Stimulated activated CD4-positive, alpha-beta T cell treated with anti-CD3 and anti-CD28 coated beads, Interleukin-12 subunit alpha, Interleukin-12 subunit beta, amount 100 ng/mL, for 24 hours (primary cell): ENCODE results near the gene DEPDC7.
"Not testable (repeated sequence)": the region's sequence is repeated elsewhere in the genome, so short reads cannot be mapped to it uniquely, and the experiment has no call there.

Experiments used
- DNase-seq, 2 experiments: peaks; one replicate each; pipeline ENCODE4 v3.0.0-alpha.2; 2020; ENCODE audit warnings: low read depth in 2 of 2

The DEPDC7 gene

DNA sequence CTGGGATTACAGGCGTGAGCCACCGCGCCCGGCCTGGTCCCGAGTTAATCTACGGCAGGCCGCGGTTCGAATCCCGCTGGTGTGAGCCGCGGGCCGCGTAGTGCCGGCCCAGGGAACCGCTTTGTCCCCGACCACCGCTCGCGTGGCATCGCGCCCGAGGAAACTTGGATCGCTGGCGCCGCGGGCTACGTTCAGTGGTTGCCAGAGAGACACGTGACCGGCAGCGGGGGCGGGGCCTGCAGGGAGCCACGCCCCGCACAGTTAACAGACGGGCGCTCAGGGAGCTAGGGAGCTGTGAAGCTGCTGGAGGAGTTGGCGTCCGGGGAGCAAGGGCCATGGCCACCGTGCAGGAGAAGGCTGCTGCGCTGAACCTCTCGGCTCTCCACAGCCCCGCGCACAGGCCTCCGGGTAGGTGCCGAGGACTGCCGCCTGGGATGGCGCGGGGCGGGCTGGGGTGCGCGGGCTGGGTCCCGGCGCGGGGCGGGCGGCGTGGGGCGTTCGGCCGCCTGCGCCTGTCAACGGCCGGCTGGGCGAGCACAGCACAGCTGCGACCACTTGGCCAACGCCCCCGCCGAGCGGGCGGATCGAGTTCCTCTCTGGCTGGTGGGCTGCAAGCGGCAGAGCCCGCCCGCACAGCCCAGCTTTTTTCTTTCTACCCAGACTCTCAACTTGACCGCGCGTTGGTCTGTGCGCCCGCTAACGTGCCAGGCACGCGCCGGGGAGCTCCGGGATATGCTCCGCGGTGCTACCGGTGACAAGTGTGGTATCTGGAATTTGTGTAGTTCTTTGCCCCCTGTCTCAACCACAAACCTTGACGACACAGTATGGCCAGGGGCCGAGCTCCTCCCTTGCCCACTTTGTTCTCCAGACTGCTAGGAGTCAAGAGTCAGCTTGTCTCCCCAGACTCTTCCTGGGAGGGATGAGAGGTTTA is at the start of gene DEPDC7:
TSS of gene DEPDC7 (plus strand) at position 258 of the 931 bp plus-strand sequence. CDS start at position 336, 78 bp downstream.
- DNase-seq = peak; percentile 61 to 73

DNA sequence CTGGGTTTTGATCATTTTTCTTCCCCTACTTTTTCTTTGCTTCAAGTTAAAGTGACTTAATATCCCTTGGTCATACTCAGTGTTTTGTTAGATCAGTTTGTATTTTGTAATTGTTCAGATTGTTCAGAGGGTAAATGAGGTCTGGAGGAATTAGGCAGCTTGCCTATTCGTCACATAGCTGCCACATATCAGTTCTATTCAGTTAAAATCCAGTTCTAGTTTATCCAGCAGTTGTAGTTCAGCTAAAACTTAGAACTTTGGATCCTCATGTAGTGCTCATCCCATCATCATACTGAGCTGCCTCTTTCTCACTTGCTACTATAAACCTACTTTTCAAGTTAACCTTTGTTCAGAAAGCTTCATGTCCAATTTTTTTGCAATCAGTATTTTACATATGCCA is 47.1 kb upstream of the DEPDC7 start:
- no peak for DNase-seq

DNA sequence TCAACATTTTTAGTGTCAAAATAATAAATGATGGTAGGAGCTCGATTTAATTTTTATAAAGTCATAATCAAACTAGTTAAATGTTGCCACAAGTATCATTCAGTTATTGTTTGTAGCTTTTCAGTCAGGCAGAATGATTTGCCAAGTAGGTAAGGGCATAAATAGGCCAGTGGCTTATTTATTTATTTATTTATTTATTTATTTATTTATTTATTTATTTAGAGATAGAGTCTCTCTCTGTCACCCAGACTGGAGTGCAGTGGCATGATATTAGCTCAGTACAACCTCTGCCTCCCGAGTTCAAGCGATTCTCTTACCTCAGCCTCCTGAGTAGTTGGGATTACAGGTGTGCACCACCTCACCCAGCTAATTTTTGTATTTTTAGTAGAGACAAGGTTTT is 43.4 kb upstream of the DEPDC7 start:
- not testable (repeated sequence) for DNase-seq

DNA sequence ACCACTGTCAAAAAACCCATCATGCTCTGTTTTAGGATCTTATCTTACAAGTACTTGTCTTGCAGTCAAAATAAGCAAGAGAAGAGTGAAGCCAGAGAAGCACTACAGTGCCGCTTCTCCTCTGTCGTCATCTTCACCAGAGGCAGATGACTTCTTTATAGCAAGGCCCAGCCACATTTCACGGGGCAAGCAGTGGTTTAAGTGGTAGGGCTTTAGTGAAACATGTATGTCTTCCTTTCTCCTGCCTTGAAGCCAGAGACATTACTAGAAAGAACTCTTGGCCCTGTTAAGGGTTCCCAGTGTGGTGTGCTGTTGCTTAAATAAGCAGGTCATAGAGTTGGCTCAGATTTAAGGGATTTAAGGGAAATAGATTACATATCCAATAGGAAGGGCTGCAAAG is 42.9 kb upstream of the DEPDC7 start:
- DNase-seq = no peak

DNA sequence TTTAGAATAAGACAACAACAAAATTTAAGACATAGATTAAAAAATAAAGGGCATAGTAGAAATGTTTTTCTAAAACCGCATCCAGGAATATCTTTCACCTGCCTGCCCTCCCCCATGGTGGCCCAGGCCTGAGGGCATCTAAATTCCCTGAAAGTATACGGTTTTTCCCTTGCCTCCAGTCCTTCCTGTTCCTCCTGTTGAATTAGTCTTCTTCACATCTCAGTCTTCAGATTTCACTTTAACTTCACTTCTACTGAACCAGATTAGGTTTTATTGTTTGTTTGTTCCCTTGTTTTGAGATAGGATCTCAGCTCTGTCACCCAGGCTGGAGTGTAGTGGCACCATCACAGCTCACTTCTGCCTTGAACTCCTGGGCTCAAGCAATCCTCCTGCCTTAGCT is 33.1 kb upstream of the DEPDC7 start:
- no peak for DNase-seq

DNA sequence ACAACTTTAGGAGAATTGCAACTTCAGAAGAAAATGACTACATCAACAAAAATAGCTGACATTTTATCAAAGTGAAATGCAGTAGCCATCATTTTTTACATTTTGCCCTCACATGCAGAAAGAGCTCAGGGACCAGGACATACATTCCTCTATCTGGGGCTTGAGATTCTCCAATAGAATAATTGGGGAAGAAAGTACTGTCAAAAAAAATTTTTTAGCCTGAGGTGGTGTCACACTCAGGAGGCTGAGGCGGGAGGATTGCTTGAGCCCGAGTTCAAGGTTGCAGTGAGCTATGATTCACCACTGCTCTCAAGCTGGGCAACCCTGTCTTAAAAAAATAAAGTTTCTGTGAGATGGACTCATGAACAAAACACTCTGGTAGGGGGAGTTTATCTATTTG is 32.2 kb upstream of the DEPDC7 start:
- DNase-seq = no peak

DNA sequence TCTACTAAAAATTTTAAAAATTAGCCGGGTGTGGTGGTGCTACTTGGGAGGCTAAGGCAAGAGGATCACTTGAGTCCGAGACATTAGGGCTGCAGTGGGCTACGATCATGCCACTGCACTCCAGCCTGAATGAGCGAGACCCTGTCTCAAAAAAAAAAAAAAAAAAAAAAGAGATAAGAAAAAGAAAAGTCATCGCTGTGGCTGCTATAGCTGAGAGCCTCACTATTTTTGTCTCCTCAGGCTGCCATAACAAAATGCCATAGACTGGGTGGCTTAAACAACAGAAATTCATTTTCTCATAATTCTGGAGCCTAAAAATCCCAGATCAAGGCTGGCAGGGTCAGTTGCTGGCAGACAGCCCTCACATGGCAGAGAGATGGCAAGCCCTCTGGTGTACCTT is 30.1 kb upstream of the DEPDC7 start:
- DNase-seq = no peak

DNA sequence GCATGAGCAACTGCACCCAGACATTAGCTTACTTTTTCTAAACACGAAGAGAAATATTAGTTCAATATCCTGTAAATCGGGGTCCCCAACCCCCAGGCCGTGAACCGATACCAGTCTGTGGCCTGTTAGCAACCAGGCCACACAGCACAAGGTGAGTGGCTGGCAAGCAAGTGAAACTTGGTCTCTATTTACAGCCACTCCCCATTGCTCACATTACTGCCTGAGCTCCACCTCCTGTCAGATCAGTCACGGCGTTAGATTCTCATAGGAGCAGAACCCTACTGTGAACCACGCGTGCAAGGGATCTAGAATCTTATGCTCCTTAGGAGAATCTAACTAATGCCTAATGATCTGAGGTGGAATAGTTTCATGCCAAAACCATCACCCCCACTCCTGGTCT is 27.8 kb upstream of the DEPDC7 start:
- no peak for DNase-seq

DNA sequence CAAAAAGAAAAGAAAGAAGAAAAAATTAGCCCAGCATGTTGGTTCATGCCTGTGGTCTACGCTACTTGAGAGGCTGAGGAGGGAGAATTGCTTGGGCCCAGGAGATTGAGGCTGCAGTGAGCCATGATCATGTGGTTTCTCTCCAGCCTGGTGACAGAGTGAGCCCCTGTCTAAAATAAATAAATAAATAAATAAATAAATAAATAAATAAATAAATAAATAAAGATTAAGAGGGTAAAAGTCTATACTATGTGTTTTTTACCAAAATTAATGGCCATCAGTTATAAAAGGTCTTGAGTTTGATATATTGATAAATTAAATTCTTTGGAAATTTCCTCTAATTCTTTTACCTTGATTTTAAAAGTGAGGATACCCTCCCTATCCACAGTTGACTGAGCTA is 25.2 kb upstream of the DEPDC7 start:
- no peak for DNase-seq

DNA sequence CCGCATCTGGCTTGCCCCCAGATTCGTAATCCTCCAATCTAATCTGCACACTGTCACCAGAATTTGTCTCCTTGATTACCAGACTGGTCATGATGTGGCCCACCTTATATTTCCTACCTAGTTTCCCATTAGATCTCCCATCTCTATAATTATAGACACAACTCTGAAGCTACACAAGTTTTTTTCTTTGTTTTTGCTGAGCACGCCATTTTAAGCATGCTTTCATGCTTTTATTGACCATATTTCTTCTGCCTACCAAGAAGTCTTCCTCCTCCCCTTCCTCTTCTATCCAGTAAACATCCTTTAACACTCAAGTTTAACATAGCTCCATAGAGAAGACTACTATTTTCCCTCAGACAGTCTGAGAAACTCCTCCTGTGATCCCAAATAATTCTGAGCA is 24.3 kb upstream of the DEPDC7 start:
- no peak for DNase-seq

DNA sequence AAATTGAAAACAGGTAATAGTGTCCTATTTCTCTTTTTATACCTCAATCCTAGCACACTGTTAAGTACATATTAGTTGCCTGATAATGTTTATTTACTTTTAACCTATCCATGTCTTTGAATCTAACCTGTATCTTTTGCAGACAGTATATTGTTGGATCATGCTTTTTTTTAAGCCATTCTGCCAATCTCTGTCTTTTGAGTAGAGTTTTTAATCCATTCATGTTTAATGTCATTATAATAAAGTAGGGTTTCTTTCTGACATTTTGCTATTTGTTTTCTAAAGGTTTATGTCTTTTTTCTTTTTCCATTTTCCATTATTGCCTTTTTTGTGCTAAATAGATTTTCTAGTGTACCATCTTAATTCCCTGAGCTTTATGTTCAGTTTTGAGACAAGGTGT is 23.8 kb upstream of the DEPDC7 start:
- DNase-seq = no peak

DNA sequence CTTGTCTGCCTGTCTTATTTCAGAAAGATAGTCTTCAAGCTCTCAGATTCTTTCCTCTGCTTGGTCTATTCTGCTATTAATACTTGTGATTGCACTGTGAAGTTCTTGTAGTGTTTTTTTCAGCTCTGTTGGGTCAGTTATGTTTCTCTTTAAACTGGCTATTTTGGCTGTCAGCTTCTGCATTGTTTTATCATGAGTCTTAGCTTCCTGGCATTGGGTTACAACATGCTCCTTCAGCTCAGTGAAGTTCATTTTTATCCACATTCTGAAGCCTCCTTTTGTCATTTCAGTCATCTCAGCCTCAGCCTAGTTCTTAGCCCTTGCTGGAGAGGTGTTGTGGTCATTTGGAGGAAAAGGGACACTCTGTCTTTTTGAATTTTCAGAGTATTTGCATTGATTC is 15.5 kb upstream of the DEPDC7 start:
- no peak for DNase-seq

DNA sequence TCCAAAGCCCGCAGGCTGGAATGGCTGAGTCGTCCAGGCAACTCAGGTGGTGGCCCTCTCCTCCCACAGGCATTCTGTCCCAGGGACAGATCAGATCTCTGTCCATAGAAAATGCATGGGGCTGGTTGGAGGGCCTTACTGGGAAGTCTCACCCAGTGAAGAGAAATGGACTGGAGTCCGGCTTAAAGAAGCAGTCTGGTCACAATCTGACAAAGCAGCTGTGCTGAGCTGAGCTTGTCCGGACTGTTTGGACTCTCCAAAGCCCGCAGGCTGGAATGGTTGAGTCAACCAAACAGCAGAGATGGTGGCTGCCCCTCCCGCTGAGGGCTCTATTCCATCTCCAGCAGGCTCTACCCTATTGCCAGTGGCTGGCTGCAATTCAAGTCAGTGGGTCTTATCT is 14.4 kb upstream of the DEPDC7 start:
- DNase-seq = no peak

DNA sequence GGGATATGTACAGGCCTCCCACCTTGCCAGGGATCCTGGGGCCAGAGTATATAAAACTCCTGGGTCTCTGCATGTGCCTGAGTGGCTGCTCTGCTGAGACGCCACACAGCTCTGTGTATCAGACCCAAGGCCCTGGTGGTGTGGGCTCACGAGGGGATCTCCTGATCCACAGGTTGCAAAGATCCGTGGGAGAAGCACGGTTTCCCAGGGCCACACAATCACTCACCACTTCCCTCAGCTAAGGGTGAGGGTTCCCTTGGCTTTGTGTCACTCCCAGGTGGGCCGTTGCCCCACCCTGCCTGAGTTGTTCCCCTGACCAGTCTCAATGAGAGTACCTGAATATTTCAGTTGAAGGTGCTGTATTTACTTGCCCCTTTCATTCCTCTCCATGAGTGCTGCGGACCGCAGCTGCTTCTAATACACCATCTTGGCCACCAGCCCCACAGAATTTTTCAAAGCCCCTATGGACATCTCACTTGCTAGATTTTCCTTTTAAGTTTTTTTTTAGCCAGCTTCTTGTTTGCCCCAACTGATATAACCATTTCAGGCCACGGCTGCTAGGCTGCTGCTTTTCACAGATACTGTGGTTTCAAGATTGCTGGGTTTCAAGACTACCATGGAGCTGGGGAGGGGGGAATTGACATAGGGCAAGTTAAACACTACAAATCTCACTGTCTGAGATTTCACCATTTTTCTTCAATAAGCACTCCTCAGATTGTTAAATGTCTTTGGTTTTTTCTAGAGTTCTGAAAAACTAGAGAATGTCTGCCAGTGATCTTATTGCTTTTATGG is 13.7 kb upstream of the DEPDC7 start:
- DNase-seq = no peak

DNA sequence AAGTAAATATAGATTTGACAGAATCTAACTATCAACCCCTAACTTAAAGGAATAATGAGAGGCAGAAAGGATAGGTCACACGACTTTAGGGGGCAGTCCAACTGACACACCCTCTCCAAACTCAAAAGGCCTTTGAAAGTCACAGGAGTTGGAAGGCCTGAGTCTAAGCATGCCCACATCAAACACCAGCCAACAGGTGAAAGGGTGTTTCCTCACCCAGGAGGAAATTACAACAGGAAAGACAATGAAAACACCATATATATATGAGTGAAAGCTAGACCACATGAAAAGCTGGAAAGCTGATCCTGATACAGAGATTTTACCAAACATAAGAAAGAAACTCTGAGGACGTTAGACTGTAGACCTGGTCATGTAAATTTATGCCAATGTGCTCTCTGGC is 10.5 kb upstream of the DEPDC7 start:
- DNase-seq = no peak

DNA sequence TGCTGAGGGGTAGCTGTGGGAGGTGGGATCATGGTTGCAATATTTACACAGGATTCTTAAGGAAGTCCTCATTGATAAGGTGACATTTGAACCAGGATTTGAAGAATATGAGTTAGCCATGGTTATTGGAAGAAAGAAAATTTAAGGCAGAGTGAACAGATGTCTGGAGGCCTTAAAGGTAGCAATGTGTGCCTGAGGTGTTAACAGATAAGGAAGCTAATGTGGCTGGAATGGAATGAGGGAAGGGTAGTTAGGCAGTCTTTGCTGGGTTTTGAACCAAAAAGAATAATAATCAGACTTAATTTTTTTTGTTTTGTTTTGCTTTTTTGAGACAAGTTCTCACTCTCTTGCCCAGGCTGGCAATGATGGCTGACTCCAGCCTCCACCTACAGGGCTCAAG is 9.7 kb upstream of the DEPDC7 start:
- DNase-seq = no peak

DNA sequence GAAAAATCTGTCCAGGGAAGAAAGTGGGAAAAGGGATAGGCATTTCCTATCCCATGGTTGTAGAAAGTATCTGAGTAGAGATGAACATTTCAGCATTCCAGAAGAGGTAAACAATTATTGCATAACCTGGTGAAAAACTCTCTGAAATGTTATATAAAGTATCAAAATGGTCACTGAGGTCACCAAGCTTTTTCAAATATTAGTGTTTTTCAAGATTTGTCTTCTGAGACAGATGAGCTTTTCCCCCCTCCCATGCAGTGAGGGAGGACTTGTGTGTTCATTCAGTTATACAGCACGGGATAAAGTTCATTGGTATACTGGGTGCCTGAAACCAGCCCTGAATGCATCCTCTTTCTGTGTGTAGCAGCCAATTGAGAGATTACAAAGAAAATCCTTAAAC is 1.9 kb upstream of the DEPDC7 start:
- no peak for DNase-seq

DNA sequence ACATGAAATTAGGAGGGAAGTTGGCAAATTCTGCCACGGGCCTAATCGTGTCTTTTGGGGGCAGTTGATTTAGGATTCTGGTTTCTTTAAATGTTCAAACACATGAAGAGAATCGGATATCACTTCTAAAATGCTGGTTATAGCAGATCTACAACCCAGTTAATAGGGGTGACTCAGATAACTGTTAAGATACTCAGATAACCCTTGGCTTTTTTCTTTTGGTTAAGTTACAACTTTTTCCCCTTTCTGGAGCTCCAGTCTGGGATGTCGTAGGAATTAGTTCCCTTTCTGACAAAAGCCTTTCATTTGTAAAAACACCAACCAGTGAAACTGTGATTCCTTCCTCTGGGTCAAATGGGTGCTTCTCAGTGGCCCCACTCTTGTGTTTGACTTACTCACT is 976 bp downstream of the DEPDC7 start:
- DNase-seq = no peak

DNA sequence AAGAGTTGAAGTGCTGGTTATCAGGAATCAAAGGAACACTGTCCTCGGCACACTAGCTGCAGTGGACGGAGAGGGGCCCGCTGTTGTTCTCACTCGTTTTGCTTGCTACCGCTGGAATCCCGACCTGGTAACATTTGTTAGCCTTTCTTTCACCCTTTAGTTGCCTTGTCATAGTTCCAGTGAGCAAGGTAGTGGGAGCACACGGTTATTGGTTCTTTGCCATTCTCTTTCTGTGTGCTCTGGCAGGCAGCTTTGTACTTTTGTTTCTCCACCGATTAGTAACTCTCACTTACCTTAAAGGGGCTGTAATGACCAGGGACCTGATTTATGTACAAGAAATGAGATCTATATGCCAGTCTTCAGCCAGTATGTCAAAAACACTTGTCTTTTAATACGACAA is 1.8 kb downstream of the DEPDC7 start:
- no peak for DNase-seq

DNA sequence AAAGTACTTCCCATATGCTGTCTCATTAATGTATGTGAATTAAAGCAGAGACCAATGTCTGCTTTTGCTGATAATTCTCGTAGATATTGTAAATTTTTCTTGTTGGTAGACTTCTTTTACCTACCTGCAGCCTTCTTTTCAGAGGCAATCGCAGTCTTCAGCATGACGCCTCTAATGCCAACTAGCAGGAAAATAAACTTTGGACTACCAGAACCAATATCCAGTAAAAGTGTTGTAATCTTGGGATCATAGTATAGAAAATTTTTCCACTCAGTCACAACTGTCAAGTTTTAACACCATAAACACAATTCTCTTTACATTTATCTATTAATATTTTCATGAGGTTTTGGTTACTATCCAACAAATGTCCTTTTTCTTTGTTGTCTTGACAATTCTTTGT is 2.3 kb downstream of the DEPDC7 start:
- DNase-seq = no peak

DNA sequence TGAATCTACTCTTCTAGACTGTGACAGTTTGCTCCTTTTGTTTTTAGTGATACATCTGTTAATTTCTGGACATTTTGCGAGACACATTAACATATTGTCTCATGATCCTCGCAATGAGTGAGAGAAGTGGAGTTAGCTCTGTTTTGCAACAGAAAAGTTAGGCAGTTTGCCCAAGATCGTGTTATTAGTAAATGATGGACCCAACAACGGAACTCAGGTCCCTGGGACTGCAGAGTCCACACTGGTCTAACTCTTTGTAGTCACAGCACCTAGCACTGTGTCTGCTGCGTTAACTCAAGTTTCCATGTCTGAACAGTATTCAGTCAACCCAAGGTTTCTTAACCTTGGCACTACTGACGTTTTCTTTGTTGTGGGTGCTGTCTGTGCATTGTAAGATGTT is 3.2 kb downstream of the DEPDC7 start:
- DNase-seq = no peak

DNA sequence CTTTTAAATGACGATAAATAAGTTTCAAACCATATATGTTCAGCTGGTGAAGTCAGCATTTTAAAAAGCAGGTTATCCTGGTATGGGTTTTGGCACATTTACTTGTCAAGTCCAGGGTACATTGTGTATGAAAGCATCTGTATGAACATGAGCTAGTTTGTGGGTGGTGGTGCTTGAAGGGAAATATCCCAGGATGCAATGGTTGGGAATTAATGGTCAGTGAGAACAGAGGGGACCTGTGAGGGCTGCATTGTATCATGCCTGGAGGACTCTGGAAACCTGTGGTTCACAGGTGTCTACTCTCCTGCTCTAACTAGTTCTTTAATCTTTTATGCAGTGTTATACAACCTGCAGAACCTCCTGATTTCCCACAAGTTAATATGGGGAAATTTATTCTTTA is 5.8 kb downstream of the DEPDC7 start:
- DNase-seq = no peak

DNA sequence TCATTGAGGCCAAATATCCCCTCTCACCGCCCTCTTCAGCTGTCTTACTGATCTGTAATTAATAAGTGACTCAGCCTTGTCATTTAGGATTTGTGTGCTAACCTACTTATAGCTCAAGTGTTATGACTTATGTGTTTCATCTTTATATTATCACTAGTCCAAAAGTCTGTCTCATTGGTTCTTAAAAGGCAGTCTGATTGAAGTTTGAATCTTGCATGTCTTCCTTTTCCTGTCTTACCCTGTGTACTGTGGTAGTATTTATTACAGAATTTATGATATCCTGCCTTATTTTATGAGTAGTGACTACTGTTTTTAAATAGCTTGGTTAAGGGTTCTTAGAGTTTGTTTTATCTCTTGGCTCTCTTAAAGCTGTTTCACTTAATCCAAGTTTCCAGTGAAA is 6.3 kb downstream of the DEPDC7 start:
- DNase-seq = no peak
